Parathyroid adenoma (tissue), 2 donors: ENCODE results near the gene ETV6.

Source experiments
- H2AFZ ChIP-seq: fragments of 300-600 bp; sonication (generic); one replicate; pipeline ENCODE4 v1.7.0; 2017; ENCODE audit warnings: antibody characterized with exemption, mild to moderate bottlenecking
- H3K27ac ChIP-seq: fragments of 300-600 bp; sonication (generic); one replicate; pipeline ENCODE4 v1.7.0; 2017
- H3K27me3 ChIP-seq: fragments of 300-600 bp; sonication (generic); one replicate; pipeline ENCODE4 v1.7.0; 2017; ENCODE audit warnings: low read length; ENCODE audit not compliant: control insufficient read depth, insufficient read depth
- H3K36me3 ChIP-seq: fragments of 300-600 bp; sonication (generic); one replicate; pipeline ENCODE4 v1.7.0; 2017; ENCODE audit warnings: low read length; ENCODE audit not compliant: control insufficient read depth, insufficient read depth
- H3K4me1 ChIP-seq: fragments of 300-600 bp; sonication (generic); one replicate; pipeline ENCODE4 v1.7.0; 2017; ENCODE audit warnings: control low read depth
- H3K4me2 ChIP-seq: fragments of 300-600 bp; sonication (generic); one replicate; pipeline ENCODE4 v1.7.0; 2017; ENCODE audit warnings: low read length
- H3K4me3 ChIP-seq: fragments of 300-600 bp; sonication (generic); one replicate; pipeline ENCODE4 v1.7.0; 2017; ENCODE audit warnings: low read depth, low read length
- H3K79me2 ChIP-seq: fragments of 300-600 bp; sonication (generic); one replicate; pipeline ENCODE4 v1.7.0; 2017; ENCODE audit warnings: control low read depth
- H3K9ac ChIP-seq: fragments of 300-600 bp; sonication (generic); one replicate; pipeline ENCODE4 v1.7.0; 2017; ENCODE audit warnings: mild to moderate bottlenecking
- H3K9me3 ChIP-seq: fragments of 300-600 bp; sonication (generic); one replicate; pipeline ENCODE4 v1.7.0; 2017; ENCODE audit warnings: low read length; ENCODE audit not compliant: control insufficient read depth
- CTCF ChIP-seq: fragments of 300-600 bp; sonication (generic); IDR thresholded peaks from one replicate; pipeline ENCODE4 v1.7.0; 2017; ENCODE audit warnings: antibody characterized with exemption, mild to moderate bottlenecking
- donor health status: primary hyperparathyroidism.

The ETV6 gene

GRCh38 chr12:11799502-11799873 lies 150.0 kb downstream of the ETV6 start:
- Histone ChIP-seq H3K9me3 (no peaks in the 10 kb centered on the region), H3K9ac (no peak overlapping the region), H3K4me3 (no peak overlapping the region), H3K79me2 (peaks cover 11% of the 10 kb centered on the region), H3K4me1 (peaks cover 18% of the 10 kb centered on the region), H2AFZ (no peak overlapping the region), H3K27me3 (no peaks in the 10 kb centered on the region), H3K4me2 (no peak overlapping the region), H3K27ac (no peak overlapping the region), H3K36me3 (no peaks in the 10 kb centered on the region)
- TF ChIP-seq CTCF: no peak

- Histone ChIP-seq H3K36me3 (no peaks in the 10 kb centered on the region), H3K27me3 (no peaks in the 10 kb centered on the region), H3K9ac (no peak overlapping the region), H3K27ac (no peak overlapping the region), H3K4me2 (no peak overlapping the region), H3K4me1 (peaks cover 5% of the 10 kb centered on the region), H3K79me2 (peaks cover 20% of the 10 kb centered on the region), H3K9me3 (no peaks in the 10 kb centered on the region), H3K4me3 (no peak overlapping the region), H2AFZ (no peak overlapping the region)
- no peak for TF ChIP-seq CTCF
These were observed 152.2 kb downstream of the ETV6 start for GRCh38 chr12:11801643-11802042.

GRCh38 chr12:11804130-11804529 lies 154.7 kb downstream of the ETV6 start:
- TF ChIP-seq CTCF: no peak
- Histone ChIP-seq H3K36me3 (no peaks in the 10 kb centered on the region), H3K9me3 (no peaks in the 10 kb centered on the region), H3K4me2 (no peak overlapping the region), H3K4me1 (peaks cover 5% of the 10 kb centered on the region), H3K27me3 (no peaks in the 10 kb centered on the region), H2AFZ (no peak overlapping the region), H3K4me3 (no peak overlapping the region), H3K9ac (no peak overlapping the region), H3K27ac (no peak overlapping the region), H3K79me2 (peaks cover 24% of the 10 kb centered on the region)

GRCh38 chr12:11805043-11805442 lies 155.6 kb downstream of the ETV6 start:
- TF ChIP-seq CTCF: no peak
- Histone ChIP-seq H3K9ac (no peak overlapping the region), H3K9me3 (no peaks in the 10 kb centered on the region), H3K79me2 (peaks cover 24% of the 10 kb centered on the region), H3K4me3 (no peak overlapping the region), H3K27ac (no peak overlapping the region), H3K4me2 (no peak overlapping the region), H2AFZ (no peak overlapping the region), H3K36me3 (no peaks in the 10 kb centered on the region), H3K4me1 (peaks cover 5% of the 10 kb centered on the region), H3K27me3 (no peaks in the 10 kb centered on the region)

GRCh38 chr12:11805680-11806079 lies 156.2 kb downstream of the ETV6 start:
- Histone ChIP-seq H3K4me2 (no peak overlapping the region), H3K4me1 (peaks cover 7% of the 10 kb centered on the region), H3K79me2 (peaks cover 27% of the 10 kb centered on the region), H2AFZ (no peak overlapping the region), H3K27me3 (no peaks in the 10 kb centered on the region), H3K9me3 (no peaks in the 10 kb centered on the region), H3K9ac (no peak overlapping the region), H3K27ac (no peak overlapping the region), H3K36me3 (no peaks in the 10 kb centered on the region), H3K4me3 (no peak overlapping the region)
- no peak for TF ChIP-seq CTCF
